NCI-H2196 (cell line): ENCODE measurements around the gene OR2A14.
"Not testable (repeated sequence)": the region's sequence is repeated elsewhere in the genome, so short reads cannot be mapped to it uniquely, and the experiment has no call there.

Source experiments
- DNase-seq: peaks from one replicate; lab custom pipeline; 2025; ENCODE audit not compliant: unreplicated experiment; lab: John Stamatoyannopoulos, UW

The OR2A14 gene

GRCh38 chr7:144148224-144148827, 25.4 kb downstream of the OR2A14 start:
- DNase-seq, result no peak

GRCh38 chr7:144158861-144159260, 35.9 kb downstream of the OR2A14 start:
- no peak for DNase-seq

- no peak for DNase-seq
These were observed 41.8 kb downstream of the OR2A14 start for GRCh38 chr7:144164784-144165183.

GRCh38 chr7:144171594-144172350, 48.8 kb downstream of the OR2A14 start:
- not testable (repeated sequence) for DNase-seq

GRCh38 chr7:144174613-144175012, 51.6 kb downstream of the OR2A14 start:
- DNase-seq, result no peak

- not testable (repeated sequence) for DNase-seq
These were observed 55.6 kb downstream of the OR2A14 start for GRCh38 chr7:144178380-144179164.

- DNase-seq, result not testable (repeated sequence)
These were observed 56.1 kb downstream of the OR2A14 start for GRCh38 chr7:144179165-144179479.
